IMR-90 (cell line): ENCODE measurements around the gene ECPAS. TPM values are rescaled to one million over a fixed set of nuclear protein-coding genes. Genes with fewer than 3 reads are reported as not detected.
A peak's percentile ranks its signal among the peaks of the same experiment; 100 is the strongest.

Source experiments
- ATAC-seq: fragments of 200-7000 bp; cut with Tn5 transposase; 2 replicates; pipeline ENCODE4 v1.9.1; 2020; ENCODE audit warnings: low read depth, mild to moderate bottlenecking, moderate library complexity
- BruUV-seq: library from RNA; stranded (reverse); fragments of 400-500 nt; replicated peaks from 2 replicates; lab custom pipeline; 2021; lab: Mats Ljungman, UMichigan
- CTCF ChIA-PET: fragments of 300-600 bp; formaldehyde crosslinking; extraction: SDS; loops from one replicate; lab custom pipeline; 2021; ENCODE audit warnings: antibody characterized with exemption; lab: Yijun Ruan, JAX
- POLR2A ChIA-PET: fragments of 300-600 bp; sonication (Branson Sonifier 250); formaldehyde crosslinking; loops from one replicate; lab custom pipeline; 2022; ENCODE audit warnings: antibody characterized with exemption; ENCODE audit not compliant: unreplicated experiment; lab: Charles Lee
- DNase-seq: peaks from one replicate; pipeline ENCODE4 v3.0.0; 2013
- H2AFZ ChIP-seq: replicated peaks from 2 replicates; pipeline ENCODE3; 2013; ENCODE audit warnings: low read length, mild to moderate bottlenecking; ENCODE audit not compliant: poor library complexity
- H2AK5ac ChIP-seq: 2 replicates; pipeline ENCODE4 v1.6.1; 2013; ENCODE audit warnings: low read depth, low read length, inconsistent platforms
- H2AK9ac ChIP-seq: replicated peaks from 2 replicates; pipeline ENCODE3; 2013; ENCODE audit warnings: mild to moderate bottlenecking, low read depth, low read length, moderate library complexity; ENCODE audit not compliant: poor library complexity
- H2BK120ac ChIP-seq: 2 replicates; pipeline ENCODE4 v1.6.1; 2013; ENCODE audit warnings: low read depth, low read length, inconsistent platforms
- H2BK15ac ChIP-seq: 3 replicates; pipeline ENCODE4 v1.6.1; 2013; ENCODE audit warnings: low read depth, low read length, inconsistent platforms
- H2BK20ac ChIP-seq: 2 replicates; pipeline ENCODE4 v1.6.1; 2013; ENCODE audit warnings: low read depth, mild to moderate bottlenecking, inconsistent platforms, low read length, moderate library complexity
- H2BK5ac ChIP-seq: 2 replicates; pipeline ENCODE4 v1.6.1; 2013; ENCODE audit warnings: mild to moderate bottlenecking, low read depth, low read length, inconsistent platforms; ENCODE audit not compliant: poor library complexity, severe bottlenecking
- H3K14ac ChIP-seq: replicated peaks from 2 replicates; pipeline ENCODE4 v1.6.1; 2013; ENCODE audit warnings: low read depth, low read length, inconsistent platforms
- H3K18ac ChIP-seq: 2 replicates; pipeline ENCODE4 v1.6.1; 2013; ENCODE audit warnings: low read depth, low read length, control low read depth
- H3K23ac ChIP-seq: 2 replicates; pipeline ENCODE4 v1.6.1; 2013; ENCODE audit warnings: low read depth, low read length, inconsistent platforms
- H3K27ac ChIP-seq: 2 replicates; pipeline ENCODE4 v1.5.1; 2013; ENCODE audit warnings: mild to moderate bottlenecking, control low read depth, low read length; ENCODE audit not compliant: insufficient read depth
- H3K27me3 ChIP-seq: 2 replicates; pipeline ENCODE4 v1.6.1; 2013; ENCODE audit warnings: low read length; ENCODE audit not compliant: control insufficient read depth, insufficient read depth
- H3K36me3 ChIP-seq: 2 replicates; pipeline ENCODE4 v1.6.1; 2013; ENCODE audit warnings: low read length, mixed read lengths; ENCODE audit not compliant: control insufficient read depth, insufficient read depth
- H3K4ac ChIP-seq: 2 replicates; pipeline ENCODE4 v1.6.1; 2013; ENCODE audit warnings: low read depth, low read length, inconsistent platforms
- H3K4me1 ChIP-seq: 2 replicates; pipeline ENCODE4 v1.6.1; 2013; ENCODE audit warnings: low read length, mixed read lengths; ENCODE audit not compliant: control insufficient read depth, insufficient read depth
- H3K4me2 ChIP-seq: 2 replicates; pipeline ENCODE4 v1.6.1; 2013; ENCODE audit warnings: low read depth, mild to moderate bottlenecking, control low read depth, low read length, moderate library complexity
- H3K4me3 ChIP-seq: 2 replicates; pipeline ENCODE4 v1.5.1; 2013; ENCODE audit warnings: low read depth, mild to moderate bottlenecking, control low read depth, low read length, moderate library complexity; ENCODE audit not compliant: insufficient read depth
- H3K56ac ChIP-seq: 2 replicates; pipeline ENCODE4 v1.6.1; 2013; ENCODE audit warnings: low read length, inconsistent platforms; ENCODE audit not compliant: insufficient read depth; ENCODE audit errors: extremely low read depth
- H3K79me1 ChIP-seq, 2 experiments: 2 replicates each; pipeline ENCODE4 v1.6.1; 2013; ENCODE audit warnings: low read length in 2 of 2, inconsistent platforms in 1 of 2, low read depth in 1 of 2
- H3K9ac ChIP-seq: 2 replicates; pipeline ENCODE4 v1.6.1; 2013; ENCODE audit warnings: low read depth, low read length, control low read depth
- H3K9me1 ChIP-seq: 2 replicates; pipeline ENCODE4 v1.6.1; 2013; ENCODE audit warnings: low read length, inconsistent platforms; ENCODE audit not compliant: insufficient read depth
- H3K9me3 ChIP-seq: 2 replicates; pipeline ENCODE4 v1.6.1; 2013; ENCODE audit warnings: low read length; ENCODE audit not compliant: control insufficient read depth, insufficient read depth
- H4K20me1 ChIP-seq: 2 replicates; pipeline ENCODE4 v1.6.1; 2013; ENCODE audit warnings: low read length, inconsistent platforms; ENCODE audit not compliant: insufficient read depth
- H4K5ac ChIP-seq: 2 replicates; pipeline ENCODE4 v1.6.1; 2013; ENCODE audit warnings: mild to moderate bottlenecking, low read depth, low read length, control low read depth
- H4K8ac ChIP-seq, 2 experiments: 2 replicates each; pipeline ENCODE4 v1.6.1; 2013; ENCODE audit warnings: low read depth in 2 of 2, low read length in 2 of 2, control low read depth in 1 of 2, inconsistent platforms in 1 of 2
- H4K91ac ChIP-seq: 2 replicates; pipeline ENCODE4 v1.6.1; 2013; ENCODE audit warnings: low read depth, low read length, inconsistent platforms; ENCODE audit not compliant: insufficient read depth
- FOS ChIP-seq: fragments of 150-350 bp; IDR thresholded peaks from 2 replicates; pipeline ENCODE4 v1.6.1; 2016; ENCODE audit warnings: low read depth, low read length
- RFX5 ChIP-seq: IDR thresholded peaks from 2 replicates; pipeline ENCODE4 v1.8.0; 2012; ENCODE audit warnings: low read depth, mild to moderate bottlenecking, low read length, moderate library complexity
- WGBS, 2 experiments: methylation state at CpG; one replicate each; pipeline versions ENCODE4 v1.1.5 to v1.1.7; 2013; ENCODE audit warnings: missing lambda C conversion rate in 2 of 2; ENCODE audit not compliant: insufficient read length in 1 of 2; ENCODE audit errors: extremely low coverage in 2 of 2; 5-methylcytosine and 5-hydroxymethylcytosine counted together
- dilution Hi-C: fragments of 300-500 bp; cut with HindIII; formaldehyde crosslinking; loops from one replicate; pipeline ENCODE4 v1.14.3; 2018; ENCODE audit warnings: low sequenced_read_pairs; ENCODE audit not compliant: unreplicated experiment
- in situ Hi-C: fragments of 300-500 bp; cut with MboI; formaldehyde crosslinking; loops from 3 replicates; pipeline ENCODE4 v1.14.3; 2019; ENCODE audit warnings: low sequenced_read_pairs, inconsistent platforms, mixed read lengths
- intact Hi-C: fragments of 100-400 bp; cut with micrococcal nuclease; formaldehyde crosslinking; loops from 2 replicates; pipeline ENCODE4 v1.10.0; 2022
- polyA plus RNA-seq, 3 experiments: library from polyadenylated mRNA; depleted of rRNA; stranded (reverse); fragments of >200 nt; gene quantifications; 2 replicates each; pipeline ENCODE4 v1.2.3, GENCODE V29; 2012; ENCODE audit warnings: low replicate concordance in 1 of 3
- total RNA-seq: library from RNA; depleted of rRNA; stranded (reverse); fragments of >200 nt; gene quantifications from 2 replicates; pipeline ENCODE4 v1.2.3, GENCODE V29; 2012

ECPAS gene
- total and polyA plus RNA-seq, 2 of the 4 experiments (the other 2 are of a cell fraction): 20.1 to 54.8 TPM

DNA sequence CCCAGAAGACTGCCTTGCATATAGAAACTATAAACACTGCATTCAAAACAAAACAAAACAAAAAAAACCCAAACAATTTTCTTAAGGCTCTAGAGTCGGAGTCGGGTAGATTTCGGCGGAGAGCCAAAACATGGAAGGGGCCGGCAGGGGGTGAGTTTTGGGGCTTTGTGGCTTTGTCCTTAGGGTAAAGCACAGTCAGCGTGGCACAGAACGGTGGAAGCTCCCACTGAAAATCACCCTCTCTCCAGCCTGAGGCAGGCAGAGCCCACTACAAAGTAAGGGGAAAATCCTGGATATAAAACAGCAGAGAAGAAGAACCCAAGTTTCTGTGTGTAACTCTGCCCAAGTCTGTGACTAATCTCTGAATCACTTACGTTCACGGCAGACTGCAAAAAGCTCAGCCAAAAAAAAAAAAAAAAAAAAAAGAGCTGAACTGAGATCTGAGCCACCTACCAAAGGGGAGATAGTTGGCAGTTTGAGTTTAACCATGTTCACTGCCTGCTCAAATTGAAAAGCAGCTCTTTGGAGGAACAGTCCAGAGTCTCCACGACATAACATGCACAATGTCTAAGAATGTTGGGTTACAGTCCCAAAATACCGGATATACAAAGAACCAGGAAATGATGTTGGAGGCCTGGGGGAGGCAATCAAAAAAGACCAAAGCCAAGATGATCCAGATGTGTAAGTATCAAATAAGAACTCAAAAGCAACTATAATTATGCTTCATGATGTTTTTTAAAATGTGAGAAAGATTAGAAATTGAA is 127.5 kb downstream of the ECPAS start:
- peak overlapping the region; percentile 89 for H3K4ac ChIP-seq
- H3K14ac ChIP-seq: peak overlapping the region; percentile 88
- H3K9me1 ChIP-seq: no peaks in the 10 kb centered on the region; the same call in 1 of the 2 replicates
- no peaks in the 10 kb centered on the region for H4K20me1 ChIP-seq
- H2BK20ac ChIP-seq: peak overlapping the region; percentile 94
- H2AFZ ChIP-seq: peak overlapping the region; percentile 74
- no peak overlapping the region for H2AK5ac ChIP-seq
- peak overlapping the region; percentile 88 for H3K27ac ChIP-seq
- H3K4me1 ChIP-seq: peaks cover 4% of the 10 kb centered on the region; the same call in 1 of the 2 replicates
- H3K18ac ChIP-seq: peak overlapping the region; percentile 95
- BruUV-seq: no TSS peak
- H3K9me3 ChIP-seq: no peaks in the 10 kb centered on the region
- POLR2A ChIA-PET: interaction anchor here (0.6 to 0.7 kb wide), 4 partner anchors 31 to 404 kb away, joined by 3 to 13 read pairs (median 9); no protein-coding TSS in a partner anchor
- ATAC-seq (peak; percentile 89), DNase-seq (peak; percentile 94)
- in situ Hi-C loops: no loop called here
- peak overlapping the region; percentile 44 for H3K4me3 ChIP-seq
- H3K9ac ChIP-seq: peak overlapping the region; percentile 39; the same call in 1 of the 2 replicates
- peak overlapping the region; percentile 88; the same call in 1 of the 3 replicates for H2BK15ac ChIP-seq
- dilution Hi-C loops: no loop called here
- H3K36me3 ChIP-seq: peaks cover 2% of the 10 kb centered on the region; the same call in 1 of the 2 replicates
- peak overlapping the region; percentile 92 for H3K4me2 ChIP-seq
- intact Hi-C loops: no loop called here
- CTCF ChIA-PET: interaction anchor here (0.6 kb wide), 2 partner anchors 26 to 1313 kb away, joined by 3 read pairs; no protein-coding TSS in a partner anchor
- peak overlapping the region; percentile 71; the same call in 1 of the 2 replicates for H4K91ac ChIP-seq
- H2BK5ac ChIP-seq: peak overlapping the region; percentile 92
- H2AK9ac ChIP-seq: peak overlapping the region; percentile 65
- H4K8ac ChIP-seq: peak overlapping the region in 1 of 2 experiments; percentile 91; a peak in 2 of 4 replicates
- no CpG with 5 or more reads among the region's 11 CpGs for WGBS, 2 experiments
- H3K79me1 ChIP-seq: peaks cover 0 to 3% of the 10 kb centered on the region in 2 experiments; a peak in 1 of 4 replicates
- peak overlapping the region; percentile 60; the same call in 1 of the 2 replicates for H3K56ac ChIP-seq
- TF ChIP-seq FOS (peak; percentile 67; the same call in 1 of the 2 replicates), RFX5 (no peak)
- H2BK120ac ChIP-seq: peak overlapping the region; percentile 90
- peak overlapping the region; percentile 94 for H3K23ac ChIP-seq
- H4K5ac ChIP-seq: peak overlapping the region; percentile 85
- H3K27me3 ChIP-seq: no peaks in the 10 kb centered on the region
